Measurements from ENCODE around the gene NCOA6.

- TF ChIP-seq, protein P1, sequence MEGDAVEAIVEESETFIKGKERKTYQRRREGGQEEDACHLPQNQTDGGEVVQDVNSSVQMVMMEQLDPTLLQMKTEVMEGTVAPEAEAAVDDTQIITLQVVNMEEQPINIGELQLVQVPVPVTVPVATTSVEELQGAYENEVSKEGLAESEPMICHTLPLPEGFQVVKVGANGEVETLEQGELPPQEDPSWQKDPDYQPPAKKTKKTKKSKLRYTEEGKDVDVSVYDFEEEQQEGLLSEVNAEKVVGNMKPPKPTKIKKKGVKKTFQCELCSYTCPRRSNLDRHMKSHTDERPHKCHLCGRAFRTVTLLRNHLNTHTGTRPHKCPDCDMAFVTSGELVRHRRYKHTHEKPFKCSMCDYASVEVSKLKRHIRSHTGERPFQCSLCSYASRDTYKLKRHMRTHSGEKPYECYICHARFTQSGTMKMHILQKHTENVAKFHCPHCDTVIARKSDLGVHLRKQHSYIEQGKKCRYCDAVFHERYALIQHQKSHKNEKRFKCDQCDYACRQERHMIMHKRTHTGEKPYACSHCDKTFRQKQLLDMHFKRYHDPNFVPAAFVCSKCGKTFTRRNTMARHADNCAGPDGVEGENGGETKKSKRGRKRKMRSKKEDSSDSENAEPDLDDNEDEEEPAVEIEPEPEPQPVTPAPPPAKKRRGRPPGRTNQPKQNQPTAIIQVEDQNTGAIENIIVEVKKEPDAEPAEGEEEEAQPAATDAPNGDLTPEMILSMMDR (IDR thresholded peaks at IDR 0.05; ENCODE audit: poor library complexity, severe bottlenecking) = no peak
- TF ChIP-seq SMC3 (conservative IDR thresholded peaks at IDR 0.05; ENCODE audit: poor library complexity) (no peak), EZH2 (IDR thresholded peaks at IDR 0.05; ENCODE audit: borderline replicate concordance, insufficient read depth, low read length, poor library complexity, severe bottlenecking) (no peak), RAD21 (conservative IDR thresholded peaks at IDR 0.05) (no peak), EP300 (conservative IDR thresholded peaks at IDR 0.05; ENCODE audit: poor library complexity, severe bottlenecking) (no peak)
- TF ChIP-seq, protein P2, sequence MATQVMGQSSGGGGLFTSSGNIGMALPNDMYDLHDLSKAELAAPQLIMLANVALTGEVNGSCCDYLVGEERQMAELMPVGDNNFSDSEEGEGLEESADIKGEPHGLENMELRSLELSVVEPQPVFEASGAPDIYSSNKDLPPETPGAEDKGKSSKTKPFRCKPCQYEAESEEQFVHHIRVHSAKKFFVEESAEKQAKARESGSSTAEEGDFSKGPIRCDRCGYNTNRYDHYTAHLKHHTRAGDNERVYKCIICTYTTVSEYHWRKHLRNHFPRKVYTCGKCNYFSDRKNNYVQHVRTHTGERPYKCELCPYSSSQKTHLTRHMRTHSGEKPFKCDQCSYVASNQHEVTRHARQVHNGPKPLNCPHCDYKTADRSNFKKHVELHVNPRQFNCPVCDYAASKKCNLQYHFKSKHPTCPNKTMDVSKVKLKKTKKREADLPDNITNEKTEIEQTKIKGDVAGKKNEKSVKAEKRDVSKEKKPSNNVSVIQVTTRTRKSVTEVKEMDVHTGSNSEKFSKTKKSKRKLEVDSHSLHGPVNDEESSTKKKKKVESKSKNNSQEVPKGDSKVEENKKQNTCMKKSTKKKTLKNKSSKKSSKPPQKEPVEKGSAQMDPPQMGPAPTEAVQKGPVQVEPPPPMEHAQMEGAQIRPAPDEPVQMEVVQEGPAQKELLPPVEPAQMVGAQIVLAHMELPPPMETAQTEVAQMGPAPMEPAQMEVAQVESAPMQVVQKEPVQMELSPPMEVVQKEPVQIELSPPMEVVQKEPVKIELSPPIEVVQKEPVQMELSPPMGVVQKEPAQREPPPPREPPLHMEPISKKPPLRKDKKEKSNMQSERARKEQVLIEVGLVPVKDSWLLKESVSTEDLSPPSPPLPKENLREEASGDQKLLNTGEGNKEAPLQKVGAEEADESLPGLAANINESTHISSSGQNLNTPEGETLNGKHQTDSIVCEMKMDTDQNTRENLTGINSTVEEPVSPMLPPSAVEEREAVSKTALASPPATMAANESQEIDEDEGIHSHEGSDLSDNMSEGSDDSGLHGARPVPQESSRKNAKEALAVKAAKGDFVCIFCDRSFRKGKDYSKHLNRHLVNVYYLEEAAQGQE (IDR thresholded peaks at IDR 0.05; ENCODE audit: borderline replicate concordance) = no peak
Measured at GRCh38 chr20:34774886-34775285, 50.6 kb downstream of the NCOA6 start.
